Measurements from ENCODE around the gene ENPP7.
A peak's percentile ranks its signal among the peaks of the same experiment; 100 is the strongest.

The ENPP7 gene

DNA sequence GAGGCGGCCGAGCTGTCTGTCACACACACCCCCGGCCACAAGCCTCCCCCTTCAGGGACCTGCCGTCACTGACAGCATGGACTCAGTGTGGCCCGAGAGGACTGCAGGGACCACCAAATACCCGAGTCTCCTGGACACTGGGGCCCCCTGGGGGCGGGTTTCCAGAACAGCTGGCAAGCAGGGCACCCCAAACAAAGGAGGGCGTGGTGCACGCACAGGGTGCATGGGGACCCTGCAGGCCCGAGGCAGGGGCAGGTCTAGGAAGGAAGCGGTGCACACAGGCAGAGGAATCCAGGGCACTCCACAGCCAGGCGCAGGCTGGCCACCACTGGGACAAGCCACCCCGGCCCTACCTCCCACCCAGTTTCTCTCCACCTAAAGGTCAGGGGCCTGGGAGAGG lies 28.7 kb upstream of the ENPP7 start:
- H3K4me3 ChIP-seq (ENCODE audit: control insufficient read depth, low read depth, low read length) = no peak overlapping the region
- TF ChIP-seq, protein P1, sequence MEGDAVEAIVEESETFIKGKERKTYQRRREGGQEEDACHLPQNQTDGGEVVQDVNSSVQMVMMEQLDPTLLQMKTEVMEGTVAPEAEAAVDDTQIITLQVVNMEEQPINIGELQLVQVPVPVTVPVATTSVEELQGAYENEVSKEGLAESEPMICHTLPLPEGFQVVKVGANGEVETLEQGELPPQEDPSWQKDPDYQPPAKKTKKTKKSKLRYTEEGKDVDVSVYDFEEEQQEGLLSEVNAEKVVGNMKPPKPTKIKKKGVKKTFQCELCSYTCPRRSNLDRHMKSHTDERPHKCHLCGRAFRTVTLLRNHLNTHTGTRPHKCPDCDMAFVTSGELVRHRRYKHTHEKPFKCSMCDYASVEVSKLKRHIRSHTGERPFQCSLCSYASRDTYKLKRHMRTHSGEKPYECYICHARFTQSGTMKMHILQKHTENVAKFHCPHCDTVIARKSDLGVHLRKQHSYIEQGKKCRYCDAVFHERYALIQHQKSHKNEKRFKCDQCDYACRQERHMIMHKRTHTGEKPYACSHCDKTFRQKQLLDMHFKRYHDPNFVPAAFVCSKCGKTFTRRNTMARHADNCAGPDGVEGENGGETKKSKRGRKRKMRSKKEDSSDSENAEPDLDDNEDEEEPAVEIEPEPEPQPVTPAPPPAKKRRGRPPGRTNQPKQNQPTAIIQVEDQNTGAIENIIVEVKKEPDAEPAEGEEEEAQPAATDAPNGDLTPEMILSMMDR (IDR thresholded peaks at IDR 0.05; ENCODE audit: control insufficient read depth, insufficient read depth, low read depth, low read length, missing control alignments) = no peak
- DNase-seq (ENCODE audit: low read depth) = no peak

- no peak for DNase-seq (ENCODE audit: low read depth)
- H3K4me3 ChIP-seq (ENCODE audit: control insufficient read depth, low read depth, low read length) = no peak overlapping the region
- TF ChIP-seq, protein P1 (IDR thresholded peaks at IDR 0.05; ENCODE audit: control insufficient read depth, insufficient read depth, low read depth, low read length, missing control alignments) = no peak
Measured at GRCh38 chr17:79702550-79703236, 28.1 kb upstream of the ENPP7 start.

GRCh38 chr17:79704691-79705090 lies 26.1 kb upstream of the ENPP7 start:
- no peak overlapping the region for H3K4me3 ChIP-seq (ENCODE audit: control insufficient read depth, low read depth, low read length)
- no peak for DNase-seq (ENCODE audit: low read depth)
- TF ChIP-seq, protein P1 (IDR thresholded peaks at IDR 0.05; ENCODE audit: control insufficient read depth, insufficient read depth, low read depth, low read length, missing control alignments) = no peak

GRCh38 chr17:79705674-79706073 lies 25.1 kb upstream of the ENPP7 start:
- no peak overlapping the region for H3K4me3 ChIP-seq (ENCODE audit: control insufficient read depth, low read depth, low read length)
- TF ChIP-seq, protein P1 (IDR thresholded peaks at IDR 0.05; ENCODE audit: control insufficient read depth, insufficient read depth, low read depth, low read length, missing control alignments) = no peak
- no peak for DNase-seq (ENCODE audit: low read depth)

DNA sequence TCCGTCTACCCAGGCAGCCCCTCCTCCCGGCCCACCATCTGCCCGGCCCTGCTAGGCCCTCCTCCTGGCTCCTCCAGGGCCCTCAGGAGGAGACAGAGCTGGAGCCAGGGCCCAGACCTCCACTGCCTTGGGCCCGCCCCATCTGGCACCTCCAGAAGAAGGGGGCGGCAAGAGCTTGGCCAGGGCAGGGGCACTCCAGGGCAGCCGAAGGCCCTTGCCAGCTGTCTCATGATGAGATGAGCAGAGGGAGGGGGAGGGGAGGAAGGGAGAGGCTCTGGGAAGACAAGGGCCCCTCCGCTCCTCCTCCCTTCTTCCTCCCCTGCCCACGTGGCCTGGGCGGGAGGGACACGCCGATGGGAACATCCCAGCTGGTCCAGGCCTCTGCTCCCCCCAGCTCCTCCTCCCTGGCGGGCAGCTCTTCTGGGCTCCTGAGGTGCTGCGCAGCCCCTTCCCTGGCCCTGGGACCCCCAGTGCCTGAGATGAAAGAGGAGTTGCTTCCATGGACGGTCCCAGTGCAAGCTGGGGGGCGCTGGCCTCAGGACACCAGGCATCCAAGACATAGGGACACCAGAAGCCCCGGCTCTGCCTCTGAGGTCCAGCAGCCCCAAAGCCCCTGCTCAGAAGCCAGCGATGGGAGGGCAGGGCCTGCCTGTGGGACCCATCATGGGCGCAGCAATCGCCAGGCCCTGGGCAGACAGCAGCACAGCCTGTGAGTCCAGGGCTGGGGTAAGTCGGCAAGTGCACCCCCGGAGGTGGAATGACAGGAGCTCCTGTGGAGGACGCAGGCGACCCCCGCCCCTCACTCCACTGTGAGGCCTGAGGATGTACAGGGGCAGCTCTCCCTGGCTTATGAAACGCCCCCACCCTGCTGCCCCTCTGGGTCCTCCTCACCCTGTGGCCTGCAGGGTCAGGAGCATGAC lies 23.6 kb upstream of the ENPP7 start:
- TF ChIP-seq, protein P1 (IDR thresholded peaks at IDR 0.05; ENCODE audit: control insufficient read depth, insufficient read depth, low read depth, low read length, missing control alignments) = no peak
- DNase-seq (ENCODE audit: low read depth) = no peak
- H3K4me3 ChIP-seq (ENCODE audit: control insufficient read depth, low read depth, low read length) = no peak overlapping the region

GRCh38 chr17:79707931-79708891 lies 22.5 kb upstream of the ENPP7 start:
- DNase-seq (ENCODE audit: low read depth) = peak; percentile 4
- H3K4me3 ChIP-seq (ENCODE audit: control insufficient read depth, low read depth, low read length) = no peak overlapping the region
- TF ChIP-seq, protein P1 (IDR thresholded peaks at IDR 0.05; ENCODE audit: control insufficient read depth, insufficient read depth, low read depth, low read length, missing control alignments) = peak; percentile 68
